ENCODE data around the gene VARS1. TPM values are rescaled to one million over a fixed set of nuclear protein-coding genes. Genes with fewer than 3 reads are reported as not detected.
"Not testable (repeated sequence)": the region's sequence is repeated elsewhere in the genome, so short reads cannot be mapped to it uniquely, and the experiment has no call there.

VARS1 gene
- total and polyA plus RNA-seq, 7 donors, result 6.0 to 50.9 (median 25.0) TPM

GRCh38 chr6:31821301-31822035 lies 25.9 kb upstream of the VARS1 start:
- 2 to 6% methylated on average over 39 of the region's 39 CpGs for WGBS, 2 donors
- no peaks in the 10 kb centered on the region for H3K27me3 ChIP-seq
- H3K27ac ChIP-seq, result peak overlapping the region; percentile 93 to 98 (median 95)
- H3K36me3 ChIP-seq, result no peaks in the 10 kb centered on the region
- DNase-seq, result peak; percentile 89
- peaks cover 0 to 69% (median 66%) of the 10 kb centered on the region in 4 donors for H3K4me1 ChIP-seq
- no peak for TF ChIP-seq EP300 (IDR thresholded peaks at IDR 0.05)
- TF ChIP-seq POLR2A (IDR thresholded peaks at IDR 0.05), result peak; percentile 2 to 24
- no peak for TF ChIP-seq CTCF (IDR thresholded peaks at IDR 0.05)
- peak in 2 of 4 donors; percentile 5 to 21 for TF ChIP-seq POLR2AphosphoS5 (IDR thresholded peaks at IDR 0.05)
- no peaks in the 10 kb centered on the region for H3K9me3 ChIP-seq
- intact Hi-C loops (cut with DNase I), result loop anchor here (1.0 to 10.0 kb wide), 3 partner anchors 15 to 1207 kb away; partner anchors contain the start of genes AGPAT1, LSM2, MRPS18B and PPP1R10
- peak overlapping the region; percentile 45 to 61 (median 50) for H3K4me3 ChIP-seq

- not testable (repeated sequence) for H3K27me3 ChIP-seq, H3K4me3 ChIP-seq, H3K36me3 ChIP-seq, H3K9me3 ChIP-seq, DNase-seq
- intact Hi-C loops (cut with DNase I), result loop anchor here (10.0 kb wide), 2 partner anchors 354 to 1206 kb away; partner anchors contain the start of genes AGPAT1, MRPS18B, PPP1R10 and RNF5
- H3K4me1 ChIP-seq, result peaks cover 0 to 59% (median 58%) of the 10 kb centered on the region in 4 donors
- WGBS, 2 donors, result 68 to 89% methylated on average over 10 of the region's 10 CpGs
- peak overlapping the region; percentile 93 to 98 (median 95) for H3K27ac ChIP-seq
Observed at GRCh38 chr6:31820399-31820798, 24.8 kb upstream of the VARS1 start.

GRCh38 chr6:31819871-31820299 lies 24.3 kb upstream of the VARS1 start:
- Histone ChIP-seq H3K36me3 (no peaks in the 10 kb centered on the region), H3K4me3 (no peak overlapping the region), H3K27me3 (no peaks in the 10 kb centered on the region), H3K9me3 (no peaks in the 10 kb centered on the region), H3K27ac (peak overlapping the region; percentile 93 to 98 (median 95)), H3K4me1 (peaks cover 0 to 59% (median 58%) of the 10 kb centered on the region in 4 donors)
- intact Hi-C loops (cut with DNase I), result loop anchor here (10.0 kb wide), 2 partner anchors 355 to 1205 kb away; partner anchors contain the start of genes AGPAT1, MRPS18B, PPP1R10 and RNF5
- DNase-seq, result no peak
- TF ChIP-seq EP300 (IDR thresholded peaks at IDR 0.05), result no peak
- peak in 1 of 2 donors; percentile 11 for TF ChIP-seq POLR2A (IDR thresholded peaks at IDR 0.05)
- no peak for TF ChIP-seq POLR2AphosphoS5 (IDR thresholded peaks at IDR 0.05)
- no peak for TF ChIP-seq CTCF (IDR thresholded peaks at IDR 0.05)

GRCh38 chr6:31817929-31818511 lies 22.5 kb upstream of the VARS1 start:
- intact Hi-C loops (cut with DNase I); H3K36me3 ChIP-seq; H3K27me3 ChIP-seq; H3K9me3 ChIP-seq; DNase-seq: not testable (repeated sequence)
- Histone ChIP-seq H3K27ac (peak overlapping the region; percentile 93 to 98 (median 95)), H3K4me1 (peaks cover 0 to 62% (median 56%) of the 10 kb centered on the region in 4 donors), H3K4me3 (peak overlapping the region; percentile 22 to 53 (median 46))
- WGBS, 2 donors, result 61 to 70% methylated on average over 8 of the region's 8 CpGs

- WGBS, 2 donors, result 43 to 56% methylated on average over 15 to 16 of the region's 37 CpGs
- intact Hi-C loops (cut with DNase I); H3K9me3 ChIP-seq; DNase-seq; H3K36me3 ChIP-seq; H3K27me3 ChIP-seq: not testable (repeated sequence)
- Histone ChIP-seq H3K27ac (peak overlapping the region; percentile 93 to 98 (median 95)), H3K4me3 (peak overlapping the region; percentile 22 to 53 (median 46)), H3K4me1 (peaks cover 0 to 55% (median 52%) of the 10 kb centered on the region in 4 donors)
- TF ChIP-seq POLR2AphosphoS5 (IDR thresholded peaks at IDR 0.05), result peak in 1 of 4 donors; percentile 29
Observed at GRCh38 chr6:31817133-31817928, 21.8 kb upstream of the VARS1 start.

Data from sigmoid colon (tissue), 7 donors.